Ishikawa (cell line): ENCODE data around the gene CCNL2.

ENCODE experiments used
- CEBPB ChIP-seq: IDR thresholded peaks from 2 replicates; pipeline ENCODE4 v1.6.1; 2012
- CREB1 ChIP-seq: IDR thresholded peaks from 2 replicates; pipeline ENCODE4 v1.6.1; 2012; ENCODE audit warnings: low read depth
- EGR1 ChIP-seq: IDR thresholded peaks from 2 replicates; pipeline ENCODE4 v1.6.1; 2012
- EP300 ChIP-seq: IDR thresholded peaks from 2 replicates; pipeline ENCODE4 v1.6.1; 2012; ENCODE audit warnings: borderline replicate concordance
- FOXM1 ChIP-seq: IDR thresholded peaks from 2 replicates; pipeline ENCODE4 v1.6.1; 2012; ENCODE audit warnings: low read depth, borderline replicate concordance
- NFIC ChIP-seq: IDR thresholded peaks from 2 replicates; pipeline ENCODE4 v1.6.1; 2012
- RAD21 ChIP-seq: IDR thresholded peaks from 2 replicates; pipeline ENCODE4 v1.6.1; 2012; ENCODE audit warnings: low read depth
- TAF1 ChIP-seq: IDR thresholded peaks from 2 replicates; pipeline ENCODE4 v1.6.1; 2012; ENCODE audit warnings: low read depth, mild to moderate bottlenecking
- TCF12 ChIP-seq: IDR thresholded peaks from 2 replicates; pipeline ENCODE4 v1.6.1; 2012; ENCODE audit warnings: low read depth
- TEAD4 ChIP-seq: IDR thresholded peaks from 2 replicates; pipeline ENCODE4 v1.6.1; 2012
- YY1 ChIP-seq: IDR thresholded peaks from 2 replicates; pipeline ENCODE4 v1.6.1; 2012; ENCODE audit warnings: low read depth
- ZBTB7A ChIP-seq: IDR thresholded peaks from 2 replicates; pipeline ENCODE4 v1.6.1; 2012; ENCODE audit warnings: low read depth
- TF ChIP-seq, protein P1 (sequence below): IDR thresholded peaks from 2 replicates; pipeline ENCODE4 v1.6.1; 2012
- TF ChIP-seq, protein P2 (sequence below): IDR thresholded peaks from 2 replicates; pipeline ENCODE4 v1.6.1; 2012; ENCODE audit warnings: low read depth, mild to moderate bottlenecking
- TF ChIP-seq, protein P3 (sequence below): IDR thresholded peaks from 2 replicates; pipeline ENCODE4 v1.6.1; 2012

The CCNL2 gene

DNA sequence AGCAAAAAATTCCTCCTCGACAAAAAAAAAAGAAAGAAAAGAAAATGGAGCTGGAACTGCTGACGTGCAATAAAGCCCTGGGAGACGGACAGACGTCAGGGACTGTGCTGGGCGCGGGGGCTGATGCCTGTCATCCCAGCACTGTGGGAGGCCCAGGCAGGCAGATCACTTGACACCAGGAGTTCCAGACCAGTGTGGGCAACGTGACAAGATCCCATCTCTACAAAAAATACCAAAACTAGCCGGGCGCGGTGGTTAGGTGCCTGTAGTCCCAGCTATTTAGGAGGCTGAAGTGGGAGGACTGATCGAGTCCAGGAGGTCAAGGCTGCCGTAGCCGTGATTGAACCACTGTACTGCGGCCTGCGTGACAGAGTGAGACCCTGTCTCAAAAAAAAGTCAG lies 25.6 kb upstream of the CCNL2 start:
- TF ChIP-seq TAF1 (no peak), ZBTB7A (no peak), EGR1 (no peak), CREB1 (no peak), TEAD4 (no peak), TCF12 (no peak), YY1 (no peak), RAD21 (no peak), CEBPB (no peak), FOXM1 (no peak), NFIC (no peak), EP300 (no peak)
- TF ChIP-seq, protein P1, sequence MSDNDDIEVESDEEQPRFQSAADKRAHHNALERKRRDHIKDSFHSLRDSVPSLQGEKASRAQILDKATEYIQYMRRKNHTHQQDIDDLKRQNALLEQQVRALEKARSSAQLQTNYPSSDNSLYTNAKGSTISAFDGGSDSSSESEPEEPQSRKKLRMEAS: no peak
- TF ChIP-seq, protein P2, sequence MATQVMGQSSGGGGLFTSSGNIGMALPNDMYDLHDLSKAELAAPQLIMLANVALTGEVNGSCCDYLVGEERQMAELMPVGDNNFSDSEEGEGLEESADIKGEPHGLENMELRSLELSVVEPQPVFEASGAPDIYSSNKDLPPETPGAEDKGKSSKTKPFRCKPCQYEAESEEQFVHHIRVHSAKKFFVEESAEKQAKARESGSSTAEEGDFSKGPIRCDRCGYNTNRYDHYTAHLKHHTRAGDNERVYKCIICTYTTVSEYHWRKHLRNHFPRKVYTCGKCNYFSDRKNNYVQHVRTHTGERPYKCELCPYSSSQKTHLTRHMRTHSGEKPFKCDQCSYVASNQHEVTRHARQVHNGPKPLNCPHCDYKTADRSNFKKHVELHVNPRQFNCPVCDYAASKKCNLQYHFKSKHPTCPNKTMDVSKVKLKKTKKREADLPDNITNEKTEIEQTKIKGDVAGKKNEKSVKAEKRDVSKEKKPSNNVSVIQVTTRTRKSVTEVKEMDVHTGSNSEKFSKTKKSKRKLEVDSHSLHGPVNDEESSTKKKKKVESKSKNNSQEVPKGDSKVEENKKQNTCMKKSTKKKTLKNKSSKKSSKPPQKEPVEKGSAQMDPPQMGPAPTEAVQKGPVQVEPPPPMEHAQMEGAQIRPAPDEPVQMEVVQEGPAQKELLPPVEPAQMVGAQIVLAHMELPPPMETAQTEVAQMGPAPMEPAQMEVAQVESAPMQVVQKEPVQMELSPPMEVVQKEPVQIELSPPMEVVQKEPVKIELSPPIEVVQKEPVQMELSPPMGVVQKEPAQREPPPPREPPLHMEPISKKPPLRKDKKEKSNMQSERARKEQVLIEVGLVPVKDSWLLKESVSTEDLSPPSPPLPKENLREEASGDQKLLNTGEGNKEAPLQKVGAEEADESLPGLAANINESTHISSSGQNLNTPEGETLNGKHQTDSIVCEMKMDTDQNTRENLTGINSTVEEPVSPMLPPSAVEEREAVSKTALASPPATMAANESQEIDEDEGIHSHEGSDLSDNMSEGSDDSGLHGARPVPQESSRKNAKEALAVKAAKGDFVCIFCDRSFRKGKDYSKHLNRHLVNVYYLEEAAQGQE: no peak
- TF ChIP-seq, protein P3, sequence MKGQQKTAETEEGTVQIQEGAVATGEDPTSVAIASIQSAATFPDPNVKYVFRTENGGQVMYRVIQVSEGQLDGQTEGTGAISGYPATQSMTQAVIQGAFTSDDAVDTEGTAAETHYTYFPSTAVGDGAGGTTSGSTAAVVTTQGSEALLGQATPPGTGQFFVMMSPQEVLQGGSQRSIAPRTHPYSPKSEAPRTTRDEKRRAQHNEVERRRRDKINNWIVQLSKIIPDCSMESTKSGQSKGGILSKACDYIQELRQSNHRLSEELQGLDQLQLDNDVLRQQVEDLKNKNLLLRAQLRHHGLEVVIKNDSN: no peak

DNA sequence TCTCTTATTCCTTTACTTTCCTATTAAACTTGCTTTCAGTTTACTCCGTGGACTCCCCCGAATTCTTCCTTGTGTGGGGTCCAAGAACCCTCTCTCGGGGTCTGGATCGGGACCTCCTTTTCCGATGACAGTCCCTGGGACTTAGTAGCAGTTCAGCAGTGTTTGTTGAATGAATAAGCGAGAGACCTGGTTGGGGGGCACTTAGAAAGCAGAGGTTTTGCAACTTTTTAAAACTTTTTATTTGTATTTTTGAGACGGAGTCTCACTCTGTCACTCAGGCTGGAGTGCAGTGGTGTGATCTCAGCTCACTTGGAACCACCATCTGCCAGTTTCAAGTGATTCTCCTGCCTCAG lies 24.1 kb upstream of the CCNL2 start:
- TF ChIP-seq NFIC (no peak), CEBPB (no peak), CREB1 (no peak), EP300 (no peak), RAD21 (no peak), ZBTB7A (no peak), EGR1 (no peak), FOXM1 (no peak), TAF1 (no peak)
- TF ChIP-seq, protein P3: no peak
- TF ChIP-seq, protein P2: no peak
- TF ChIP-seq, protein P1: no peak

DNA sequence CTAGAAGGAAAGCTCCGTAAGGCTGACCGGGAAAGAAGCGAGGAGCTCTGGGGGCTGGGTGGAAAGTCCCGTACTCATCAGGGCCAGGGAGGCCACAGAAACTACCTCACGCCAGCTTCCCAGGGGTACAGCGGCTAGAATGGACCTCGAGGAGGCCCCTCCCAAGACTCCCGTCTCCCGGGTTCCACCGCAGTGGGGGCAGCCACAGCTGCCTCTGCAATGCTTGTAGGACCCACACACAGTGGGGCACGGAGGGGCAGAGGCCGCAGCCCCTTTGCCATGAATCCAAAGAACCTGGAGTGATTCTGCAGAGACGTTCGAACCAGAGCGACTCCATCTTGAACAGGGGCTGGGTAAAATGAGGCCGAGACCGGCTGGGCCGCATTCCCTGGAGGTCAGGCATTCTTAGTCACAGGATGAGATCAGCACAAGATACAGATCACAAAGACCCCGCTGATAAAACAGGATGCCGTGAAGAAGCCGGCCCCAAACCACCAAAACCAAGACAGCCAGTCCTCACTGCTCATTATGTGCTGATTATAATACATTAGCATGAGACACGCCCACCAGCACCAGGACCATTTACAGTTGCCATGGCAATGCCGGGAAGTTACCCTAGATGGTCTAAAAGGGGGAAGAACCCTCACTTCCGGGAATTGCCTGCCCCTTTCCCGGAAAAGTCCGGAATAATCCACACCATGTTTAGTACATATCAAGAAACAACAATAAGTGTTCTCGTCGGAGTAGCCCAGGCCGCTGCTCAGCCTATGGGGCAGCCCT lies 23.5 kb upstream of the CCNL2 start:
- TF ChIP-seq NFIC (no peak), FOXM1 (no peak), ZBTB7A (0 out of 2 replicates have a peak, but pooled peaks have one; percentile 39), CEBPB (no peak), TEAD4 (peak; percentile 74), RAD21 (no peak), EGR1 (no peak), EP300 (no peak), TCF12 (no peak), CREB1 (no peak), TAF1 (no peak), YY1 (0 out of 2 replicates have a peak, but pooled peaks have one; percentile 65)
- TF ChIP-seq, protein P1: no peak
- TF ChIP-seq, protein P3: no peak
- TF ChIP-seq, protein P2: no peak
